Liver (tissue), 9 donors: Measurements from ENCODE around the gene KSR1. TPM values are rescaled to one million over a fixed set of nuclear protein-coding genes. Genes with fewer than 3 reads are reported as not detected.
"Not testable (repeated sequence)": the region's sequence is repeated elsewhere in the genome, so short reads cannot be mapped to it uniquely, and the experiment has no call there.

ENCODE experiments used
- DNase-seq: peaks from one replicate; pipeline ENCODE4 v3.0.0-alpha.2; 2017; ENCODE audit warnings: low spot score
- H3K27ac ChIP-seq, 2 donors: one replicate each; pipeline ENCODE4 v1.7.0; 2013; ENCODE audit warnings: inconsistent platforms in 2 of 2, low read length in 2 of 2, control low read depth in 1 of 2, low read depth in 1 of 2, mild to moderate bottlenecking in 1 of 2
- H3K27me3 ChIP-seq, 4 donors: one replicate each; pipeline versions ENCODE4 v1.6.1 to v1.7.0; 2013; ENCODE audit warnings: low read length in 3 of 4, inconsistent platforms in 1 of 4, mild to moderate bottlenecking in 1 of 4, moderate library complexity in 1 of 4; ENCODE audit not compliant: control insufficient read depth in 4 of 4, insufficient read depth in 4 of 4
- H3K36me3 ChIP-seq, 4 donors: one replicate each; pipeline versions ENCODE4 v1.6.1 to v1.7.0; 2013; ENCODE audit warnings: low read length in 3 of 4, mild to moderate bottlenecking in 3 of 4, low read depth in 1 of 4, moderate library complexity in 1 of 4; ENCODE audit not compliant: control insufficient read depth in 4 of 4, insufficient read depth in 3 of 4
- H3K4me1 ChIP-seq, 4 donors: one replicate each; pipeline versions ENCODE4 v1.6.1 to v1.7.0; 2013; ENCODE audit warnings: low read length in 3 of 4, mild to moderate bottlenecking in 3 of 4, moderate library complexity in 1 of 4; ENCODE audit not compliant: control insufficient read depth in 4 of 4, insufficient read depth in 4 of 4
- H3K4me3 ChIP-seq, 3 donors: one replicate each; pipeline versions ENCODE4 v1.6.1 to v1.7.0; 2013; ENCODE audit warnings: low read length in 3 of 3, control low read depth in 1 of 3, low read depth in 1 of 3, mild to moderate bottlenecking in 1 of 3
- H3K9ac ChIP-seq, 2 donors: one replicate each; pipeline ENCODE4 v1.7.0; 2013; ENCODE audit warnings: low read length in 2 of 2, mild to moderate bottlenecking in 2 of 2, moderate library complexity in 2 of 2, control low read depth in 1 of 2, low read depth in 1 of 2
- H3K9me3 ChIP-seq, 4 donors: one replicate each; pipeline versions ENCODE4 v1.6.1 to v1.7.0; 2013; ENCODE audit warnings: low read length in 3 of 4; ENCODE audit not compliant: control insufficient read depth in 4 of 4
- CTCF ChIP-seq: fragments of 150-350 bp; IDR thresholded peaks from 2 replicates; pipeline ENCODE4 v1.5.1; 2017; ENCODE audit warnings: improper control_type of control experiment, low read depth, low read length; ENCODE audit not compliant: missing input control
- GABPA ChIP-seq, 2 donors: IDR thresholded peaks in 1 of 2; conservative IDR thresholded peaks in 1 of 2; 2 replicates each; pipeline ENCODE4 v1.6.1; 2016; ENCODE audit warnings: antibody characterized with exemption in 2 of 2, mild to moderate bottlenecking in 1 of 2, moderate library complexity in 1 of 2
- MAX ChIP-seq: IDR thresholded peaks from 2 replicates; pipeline ENCODE4 v1.6.1; 2016; ENCODE audit warnings: antibody characterized with exemption
- TAF1 ChIP-seq: conservative IDR thresholded peaks from 2 replicates; pipeline ENCODE4 v1.6.1; 2016; ENCODE audit warnings: antibody characterized with exemption, mild to moderate bottlenecking
- YY1 ChIP-seq: IDR thresholded peaks from 2 replicates; pipeline ENCODE4 v1.6.1; 2016; ENCODE audit warnings: antibody characterized with exemption, mild to moderate bottlenecking
- ZBTB33 ChIP-seq: IDR thresholded peaks from 2 replicates; pipeline ENCODE4 v1.6.1; 2016; ENCODE audit warnings: antibody characterized with exemption
- WGBS: extraction: QIAGEN DNeasy Blood & Tissue Kit; methylation state at CpG from one replicate; pipeline ENCODE4 v1.1.7; 2013; 5-methylcytosine and 5-hydroxymethylcytosine counted together
- polyA plus RNA-seq, 2 donors: library from polyadenylated mRNA; stranded (reverse) in 1 of 2; unstranded in 1 of 2; fragments of 200-250 nt in 1 of 2; fragments of >200 nt in 1 of 2; fragmentation: Nextera tagmentation in 1 of 2; extraction: Ambion mirVana in 1 of 2; gene quantifications; one replicate each; pipeline versions ENCODE4 v1.2.1 to v1.2.3, GENCODE V29; 2013 to 2015
- total RNA-seq, 2 donors: library from RNA; depleted of rRNA; stranded (reverse); fragments of >200 nt; gene quantifications; one replicate each; pipeline ENCODE4 v1.2.3, GENCODE V29; 2014
- donor health status: healthy.
- donor health status: healthy.
- donor health status: healthy.
- donor health status: healthy.
- donor health status: healthy.

KSR1 gene
- total and polyA plus RNA-seq, 4 donors, result 1.2 to 9.0 (median 4.1) TPM

GRCh38 chr17:27498615-27499309, 42.5 kb downstream of the KSR1 start:
- no peak overlapping the region for H3K4me3 ChIP-seq
- WGBS, result 96% methylated on average over 8 of the region's 8 CpGs
- no peaks in the 10 kb centered on the region for H3K27me3 ChIP-seq
- H3K4me1 ChIP-seq, result peaks cover 3 to 33% (median 25%) of the 10 kb centered on the region in 4 donors
- H3K27ac ChIP-seq, result no peak overlapping the region
- TF ChIP-seq YY1, result no peak
- TF ChIP-seq GABPA (IDR thresholded peaks at IDR 0.05 in 1 of 2, conservative IDR thresholded peaks at IDR 0.05 in 1 of 2), result no peak
- no peak for TF ChIP-seq ZBTB33
- TF ChIP-seq TAF1, result no peak
- no peak for TF ChIP-seq MAX
- no peak overlapping the region for H3K9ac ChIP-seq
- no peak for DNase-seq
- H3K9me3 ChIP-seq, result no peaks in the 10 kb centered on the region
- H3K36me3 ChIP-seq, result no peaks in the 10 kb centered on the region

- Histone ChIP-seq H3K9me3 (no peaks in the 10 kb centered on the region), H3K9ac (no peak overlapping the region), H3K27ac (no peak overlapping the region), H3K4me1 (peaks cover 3 to 24% (median 21%) of the 10 kb centered on the region in 4 donors), H3K27me3 (no peaks in the 10 kb centered on the region), H3K4me3 (no peak overlapping the region), H3K36me3 (no peaks in the 10 kb centered on the region)
- no peak for TF ChIP-seq GABPA (IDR thresholded peaks at IDR 0.05 in 1 of 2, conservative IDR thresholded peaks at IDR 0.05 in 1 of 2)
- no peak for DNase-seq
- WGBS, result 97% methylated on average over 11 of the region's 11 CpGs
These were observed 43.4 kb downstream of the KSR1 start for GRCh38 chr17:27499451-27500265.

- H3K9me3 ChIP-seq, H3K9ac ChIP-seq, H3K27me3 ChIP-seq, H3K27ac ChIP-seq, H3K4me3 ChIP-seq, H3K36me3 ChIP-seq, DNase-seq: not testable (repeated sequence)
- H3K4me1 ChIP-seq, result peaks cover under 1 to 13% (median 10%) of the 10 kb centered on the region in 4 donors
- WGBS, result 93% methylated on average over 3 of the region's 3 CpGs
These were observed 45.1 kb downstream of the KSR1 start for GRCh38 chr17:27501338-27501737.

GRCh38 chr17:27502526-27503324, 46.5 kb downstream of the KSR1 start:
- no peaks in the 10 kb centered on the region for H3K4me1 ChIP-seq
- H3K9ac ChIP-seq, result no peak overlapping the region
- H3K9me3 ChIP-seq, result no peaks in the 10 kb centered on the region
- no peak overlapping the region for H3K27ac ChIP-seq
- no peaks in the 10 kb centered on the region for H3K27me3 ChIP-seq
- no peak overlapping the region for H3K4me3 ChIP-seq
- WGBS, result 86% methylated on average over 12 of the region's 12 CpGs
- TF ChIP-seq CTCF, result no peak
- DNase-seq, result no peak
- no peaks in the 10 kb centered on the region for H3K36me3 ChIP-seq
